Chondrocyte (in vitro differentiated cells): ENCODE measurements around the gene N4BP2L1. TPM values are rescaled to one million over a fixed set of nuclear protein-coding genes. Genes with fewer than 3 reads are reported as not detected.
"Not testable (repeated sequence)": the region's sequence is repeated elsewhere in the genome, so short reads cannot be mapped to it uniquely, and the experiment has no call there.

Experiments used
- DNase-seq: peaks from one replicate; pipeline ENCODE4 v3.0.0; 2021; ENCODE audit warnings: mixed read lengths, low spot score
- H3K27ac Mint-ChIP-seq: one replicate; pipeline ENCODE4 v1.8.0; 2021; ENCODE audit warnings: mild to moderate bottlenecking, moderate library complexity, mixed read lengths; ENCODE audit not compliant: unreplicated experiment
- H3K27me3 Mint-ChIP-seq: 2 replicates; pipeline ENCODE4 v1.8.0; 2021; ENCODE audit warnings: low read depth, mixed read lengths
- H3K36me3 Mint-ChIP-seq: 2 replicates; pipeline ENCODE4 v1.8.0; 2021; ENCODE audit warnings: low read depth, mixed read lengths
- H3K4me1 Mint-ChIP-seq: 2 replicates; pipeline ENCODE4 v1.8.0; 2021; ENCODE audit warnings: low read depth, mild to moderate bottlenecking, mixed read lengths
- H3K4me3 Mint-ChIP-seq: one replicate; pipeline ENCODE4 v1.8.0; 2021; ENCODE audit warnings: mild to moderate bottlenecking, moderate library complexity, mixed read lengths; ENCODE audit not compliant: unreplicated experiment
- H3K9me3 Mint-ChIP-seq: 2 replicates; pipeline ENCODE4 v1.8.0; 2021; ENCODE audit warnings: low read depth, mixed read lengths
- CTCF ChIP-seq: fragments of 200-600 bp; sonication (generic); IDR thresholded peaks from 2 replicates; pipeline ENCODE4 v1.5.0; 2021; ENCODE audit warnings: antibody characterized with exemption, mild to moderate bottlenecking, moderate library complexity
- total RNA-seq: library from RNA; stranded (reverse); gene quantifications from 3 replicates; pipeline ENCODE4 v1.2.1, GENCODE V29; 2021

The N4BP2L1 gene
- total RNA-seq, 1 donor from 2014 or later, result 3.3 TPM

- no peaks in the 10 kb centered on the region for H3K36me3 Mint-ChIP-seq
- no peaks in the 10 kb centered on the region for H3K9me3 Mint-ChIP-seq
- no peak for TF ChIP-seq CTCF
- peaks cover 3% of the 10 kb centered on the region for H3K4me1 Mint-ChIP-seq
- no peak for DNase-seq
- no peak overlapping the region for H3K4me3 Mint-ChIP-seq
- no peaks in the 10 kb centered on the region for H3K27me3 Mint-ChIP-seq
- no peak overlapping the region for H3K27ac Mint-ChIP-seq
Observed at GRCh38 chr13:32354040-32354439, 73.9 kb downstream of the N4BP2L1 start.

GRCh38 chr13:32350839-32351441, 77.0 kb downstream of the N4BP2L1 start:
- H3K27ac Mint-ChIP-seq, DNase-seq, H3K36me3 Mint-ChIP-seq, H3K27me3 Mint-ChIP-seq, H3K4me3 Mint-ChIP-seq, H3K4me1 Mint-ChIP-seq, H3K9me3 Mint-ChIP-seq: not testable (repeated sequence)

Other genes starting within 250 kb of the N4BP2L1 start
- not detected in 3 replicates for gene ZAR1L, start 112.8 kb downstream of the N4BP2L1 start, total RNA-seq
- 2.5 to 7.5 TPM (median 4.4 TPM) in 3 replicates for gene BRCA2, start 112.6 kb downstream of the N4BP2L1 start, total RNA-seq
- gene N4BP2L2, start 110.7 kb upstream of the N4BP2L1 start, total RNA-seq, result 87.3 to 100 TPM (median 90.0 TPM) in 3 replicates
- gene PDS5B, start 158.3 kb upstream of the N4BP2L1 start, total RNA-seq, result 48.7 to 77.1 TPM (median 49.0 TPM) in 3 replicates